OCI-M1 (cell line): Measurements from ENCODE around the gene SLMAP.

ENCODE experiments used
- DNase-seq: peaks from one replicate; lab custom pipeline; 2025; lab: John Stamatoyannopoulos, UW

Gene SLMAP

DNA sequence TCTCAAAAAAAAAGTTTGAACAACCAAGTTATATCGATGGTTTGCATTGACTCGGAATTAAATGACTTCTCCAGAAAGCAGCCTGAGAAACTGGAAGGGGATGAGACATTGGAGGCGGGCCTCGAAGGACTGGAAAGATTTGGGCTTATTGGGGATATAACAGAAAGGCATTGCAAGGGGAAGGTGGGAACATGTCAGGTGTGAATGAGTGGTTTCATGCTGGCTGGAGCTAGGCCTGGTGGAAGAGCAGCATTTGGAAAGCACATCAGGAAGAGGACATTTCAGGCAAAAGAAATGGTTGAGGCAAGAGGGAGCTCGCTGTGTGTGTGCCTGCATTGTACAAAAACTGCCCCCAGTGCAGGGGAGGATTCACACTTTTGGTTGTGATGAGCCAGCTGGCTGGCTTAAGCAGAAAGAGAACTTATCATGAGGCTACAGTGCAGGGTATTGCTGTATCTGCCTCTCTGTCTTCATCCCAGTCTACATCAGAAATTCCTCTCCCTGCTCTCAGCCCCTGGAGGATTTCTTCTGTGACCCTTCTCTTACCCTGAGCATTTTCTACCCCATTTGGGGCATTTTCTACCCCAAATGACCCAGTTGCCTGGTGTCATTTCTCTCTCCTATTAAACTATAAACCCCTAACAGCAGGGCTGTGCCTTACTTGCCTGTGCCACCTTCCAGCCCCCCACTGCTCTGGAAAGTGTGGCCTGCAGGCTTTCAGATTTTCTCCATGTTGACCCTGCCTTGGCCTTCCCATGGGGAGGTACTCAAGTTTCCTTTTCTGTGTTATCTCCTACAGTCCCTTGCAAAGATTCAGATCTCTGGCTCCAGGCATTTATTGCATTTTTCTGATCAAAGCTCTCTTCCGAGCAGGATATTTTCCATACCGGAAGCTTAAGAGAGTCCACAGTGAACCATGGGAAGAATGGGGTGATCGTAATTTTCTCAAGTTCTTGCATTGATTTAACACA is 187.7 kb downstream of the SLMAP start:
- no peak for DNase-seq

DNA sequence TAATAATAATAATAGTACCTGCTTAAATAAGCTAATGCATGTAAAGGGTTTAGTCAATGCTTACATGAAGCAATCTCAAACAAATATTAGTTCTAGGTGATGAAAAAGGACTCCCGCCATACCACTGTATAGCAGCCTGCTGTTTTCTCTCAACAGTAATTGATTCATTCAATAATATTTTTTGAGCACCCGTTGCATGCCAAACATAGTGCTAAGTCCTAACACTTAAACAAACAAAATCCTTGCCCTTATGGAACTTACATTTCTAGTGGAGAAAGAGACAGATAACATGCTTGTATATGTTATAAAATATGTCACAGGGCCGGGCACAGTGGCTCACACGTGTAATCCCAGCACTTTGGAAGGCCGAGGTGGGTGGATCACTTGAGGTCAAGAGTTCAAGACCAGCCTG is 190.9 kb downstream of the SLMAP start:
- DNase-seq: no peak

DNA sequence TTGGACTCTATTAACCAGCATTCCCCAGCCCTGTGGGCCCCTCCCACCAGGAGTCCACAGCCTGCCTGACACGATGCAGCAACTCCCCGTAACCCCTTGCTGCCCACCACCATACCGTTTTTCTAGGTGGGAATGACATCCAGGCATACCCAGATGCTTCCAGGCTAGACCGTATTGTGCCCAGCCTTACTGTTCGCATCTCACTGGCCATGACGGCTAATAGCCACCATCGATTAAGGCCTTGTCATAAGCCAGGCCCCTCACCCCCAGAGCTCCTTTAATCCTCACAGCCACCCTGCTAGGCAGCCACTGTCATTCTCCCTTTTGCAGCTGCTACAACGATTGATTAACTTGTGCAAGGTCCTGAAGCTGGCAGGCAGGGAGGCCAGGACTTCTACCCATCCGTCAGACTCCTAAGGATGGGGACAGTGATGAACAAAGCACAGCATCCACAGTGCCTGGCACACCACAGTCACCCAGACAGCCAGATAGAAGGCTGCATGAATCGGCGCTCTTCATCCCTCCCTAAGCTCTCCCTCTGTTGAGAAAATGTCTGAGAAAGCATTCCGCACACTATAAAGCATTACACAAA is 192.1 kb downstream of the SLMAP start:
- no peak for DNase-seq

DNA sequence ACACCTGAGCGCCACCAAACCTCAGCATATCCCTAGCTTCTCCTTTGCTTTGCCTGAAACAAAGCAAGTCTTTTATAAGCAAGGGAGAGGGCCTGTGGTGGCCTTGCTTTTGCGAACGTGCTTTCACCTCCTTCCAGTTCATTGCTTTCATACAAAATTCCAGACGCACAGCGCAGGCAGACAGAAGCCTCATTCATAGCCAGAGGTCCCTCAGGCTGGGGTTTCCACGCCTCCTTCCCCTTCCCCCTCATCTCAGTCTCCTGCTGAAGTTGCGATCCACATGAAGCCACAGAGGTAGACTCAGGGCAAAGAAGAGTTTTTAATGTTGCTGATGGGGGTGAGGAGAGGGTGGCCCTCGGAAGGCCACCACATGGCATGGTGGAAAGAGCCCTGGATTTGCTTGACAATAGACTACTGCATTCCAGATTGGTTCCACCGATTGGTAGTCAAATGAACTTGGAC is 192.7 kb downstream of the SLMAP start:
- DNase-seq: no peak

DNA sequence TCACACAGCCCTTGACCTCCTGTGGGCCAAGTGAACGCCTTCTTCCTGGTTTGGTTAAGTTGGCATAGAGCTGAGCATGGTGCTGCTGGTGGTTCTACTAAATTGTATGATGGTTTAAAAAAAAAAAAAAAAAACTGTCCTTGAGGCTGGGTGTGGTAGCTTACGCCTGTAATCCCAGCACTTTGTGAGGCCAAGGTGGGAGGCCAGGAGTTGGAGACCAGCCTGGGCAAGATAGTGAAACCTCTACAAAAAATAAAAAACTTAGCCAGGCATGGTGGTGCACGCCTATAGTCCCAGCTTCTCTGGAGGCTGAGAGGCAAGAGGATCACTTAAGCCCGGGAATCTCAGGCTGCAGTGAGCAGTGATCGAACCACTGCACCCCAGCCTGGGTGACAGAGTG is 193.2 kb downstream of the SLMAP start:
- DNase-seq: no peak

DNA sequence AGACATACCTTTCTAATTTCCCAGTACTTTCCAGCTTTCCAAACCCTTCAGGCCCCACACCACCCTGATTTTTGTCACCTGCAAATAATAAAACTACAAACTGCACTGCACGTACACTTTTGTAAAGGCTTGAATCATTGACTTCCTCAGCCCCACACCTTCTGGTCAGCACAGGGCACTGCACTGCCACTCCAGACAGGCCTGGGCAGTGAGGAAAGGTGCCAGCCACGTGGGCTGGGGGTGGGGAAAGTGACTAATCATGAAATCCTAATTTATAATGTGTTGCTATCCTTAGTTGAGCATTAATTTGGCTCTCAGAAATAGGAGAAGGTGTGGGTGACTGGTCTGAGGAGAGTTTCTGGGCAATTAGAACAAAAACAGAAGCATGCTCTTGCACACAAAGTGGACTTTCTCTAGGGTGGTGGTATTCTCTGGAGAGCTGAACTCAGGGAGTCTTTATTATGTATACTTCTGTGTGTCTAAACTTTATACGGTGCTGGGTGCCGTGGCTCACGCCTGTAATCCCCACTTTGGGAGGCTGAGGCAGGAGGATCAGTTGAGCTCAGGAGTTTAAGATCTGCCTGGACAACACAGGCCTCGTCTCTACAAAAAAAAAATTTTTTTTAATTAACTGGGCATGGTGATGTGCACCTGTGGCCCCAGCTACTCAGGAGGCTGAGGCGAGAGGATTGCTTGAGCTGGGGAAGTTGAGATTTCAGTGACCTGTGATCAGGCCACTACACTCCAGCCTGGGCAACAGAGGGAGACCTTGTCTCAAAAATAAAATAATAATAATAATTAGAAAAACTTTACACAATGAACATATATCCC is 193.9 kb downstream of the SLMAP start:
- no peak for DNase-seq

DNA sequence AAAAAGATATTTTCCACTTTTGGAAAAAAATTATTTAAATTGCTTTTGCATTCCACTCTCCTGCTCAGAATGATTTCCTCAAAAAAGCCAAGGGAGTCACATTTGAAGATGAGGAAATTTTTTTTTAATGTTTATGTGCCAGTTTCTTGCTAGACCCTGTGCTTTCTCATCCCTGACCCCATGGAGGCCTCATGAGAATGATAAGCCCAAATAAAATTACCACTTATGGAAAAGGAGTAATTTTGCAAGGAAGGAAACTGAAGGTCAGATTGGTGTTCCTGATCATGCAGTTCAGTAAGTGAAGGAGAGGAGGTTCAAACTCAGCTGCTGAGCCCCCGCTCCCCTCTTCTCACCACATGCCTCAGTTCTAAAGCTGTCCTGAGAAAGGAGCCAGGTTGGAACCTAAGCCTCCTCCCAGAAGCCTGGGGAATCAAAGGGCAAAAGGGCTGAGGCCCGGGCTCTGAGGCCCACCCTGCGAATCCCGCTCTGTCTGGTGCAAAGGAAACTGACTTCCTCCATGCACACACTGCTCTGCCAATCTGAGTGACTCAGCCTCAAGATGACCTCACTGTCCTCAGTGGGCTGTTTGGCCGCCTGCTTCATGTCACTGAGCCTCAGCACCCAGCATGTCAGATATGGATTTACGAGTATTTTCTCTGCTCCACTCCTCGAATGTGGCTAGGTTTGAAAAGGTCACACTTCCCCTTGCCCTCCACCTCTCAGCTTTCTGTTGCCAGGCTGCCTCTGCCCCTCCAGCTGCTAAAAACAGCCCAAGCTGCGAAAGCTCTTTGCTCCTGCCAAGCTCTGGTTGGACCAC is 195.2 kb downstream of the SLMAP start:
- peak; percentile 82 for DNase-seq

DNA sequence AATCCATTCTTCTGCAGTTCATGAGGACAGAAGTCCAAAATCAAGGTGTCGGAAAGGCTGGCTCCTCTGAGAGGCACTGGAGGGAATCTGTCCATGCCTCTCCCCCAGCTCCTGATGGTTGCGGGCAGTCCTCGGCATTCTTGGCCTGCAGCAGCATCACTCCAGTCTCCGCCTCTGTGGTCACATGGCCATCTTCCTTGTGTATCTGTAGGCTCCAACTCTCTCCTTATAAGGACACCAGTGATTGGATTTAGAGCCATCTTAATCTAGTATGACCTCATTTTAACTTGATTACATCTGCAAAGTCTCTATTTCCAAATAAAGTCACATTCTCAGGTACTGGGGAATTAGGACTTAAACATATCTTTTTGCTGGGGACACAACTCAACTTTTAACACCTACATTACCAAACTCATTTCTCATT is 196.1 kb downstream of the SLMAP start:
- peak; percentile 25 for DNase-seq

DNA sequence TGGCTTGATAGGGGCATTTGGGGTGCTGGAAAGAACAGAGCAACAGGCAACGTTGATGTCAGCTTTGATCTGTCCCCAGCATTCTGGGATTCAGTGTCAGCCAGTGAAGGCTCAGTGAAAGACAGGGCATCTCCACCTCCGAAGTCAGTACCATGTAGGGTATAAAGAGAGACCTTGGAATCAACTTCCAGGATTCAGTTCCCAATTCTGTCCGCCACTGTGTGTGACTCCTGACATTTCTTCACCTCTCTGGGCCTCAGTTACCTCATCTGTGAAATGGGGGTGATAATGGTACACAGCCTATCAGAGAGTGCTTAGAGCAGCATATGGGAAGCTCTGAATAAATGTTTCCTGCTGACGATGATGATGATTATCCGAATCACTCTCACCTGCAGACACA is 196.5 kb downstream of the SLMAP start:
- DNase-seq: no peak

DNA sequence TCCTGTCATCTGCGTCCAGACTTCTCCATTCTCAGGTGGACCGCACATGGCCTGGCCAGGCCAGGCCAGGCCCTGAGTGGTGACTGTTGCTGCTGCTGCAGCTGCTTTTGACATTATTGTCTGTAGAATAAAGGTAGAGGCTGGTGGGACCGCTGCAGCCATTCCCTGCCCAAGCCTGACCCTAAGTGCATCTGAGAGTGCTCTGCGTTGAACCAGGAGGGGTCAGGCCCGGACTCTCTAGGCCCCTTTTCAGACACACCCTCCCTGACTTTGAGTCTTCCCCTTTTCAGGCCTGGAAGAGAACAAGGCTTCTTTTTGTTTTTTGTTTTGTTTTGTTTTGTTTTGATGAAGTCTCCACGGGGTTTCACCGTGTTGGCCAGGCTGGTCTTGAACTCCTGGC is 197.5 kb downstream of the SLMAP start:
- no peak for DNase-seq

DNA sequence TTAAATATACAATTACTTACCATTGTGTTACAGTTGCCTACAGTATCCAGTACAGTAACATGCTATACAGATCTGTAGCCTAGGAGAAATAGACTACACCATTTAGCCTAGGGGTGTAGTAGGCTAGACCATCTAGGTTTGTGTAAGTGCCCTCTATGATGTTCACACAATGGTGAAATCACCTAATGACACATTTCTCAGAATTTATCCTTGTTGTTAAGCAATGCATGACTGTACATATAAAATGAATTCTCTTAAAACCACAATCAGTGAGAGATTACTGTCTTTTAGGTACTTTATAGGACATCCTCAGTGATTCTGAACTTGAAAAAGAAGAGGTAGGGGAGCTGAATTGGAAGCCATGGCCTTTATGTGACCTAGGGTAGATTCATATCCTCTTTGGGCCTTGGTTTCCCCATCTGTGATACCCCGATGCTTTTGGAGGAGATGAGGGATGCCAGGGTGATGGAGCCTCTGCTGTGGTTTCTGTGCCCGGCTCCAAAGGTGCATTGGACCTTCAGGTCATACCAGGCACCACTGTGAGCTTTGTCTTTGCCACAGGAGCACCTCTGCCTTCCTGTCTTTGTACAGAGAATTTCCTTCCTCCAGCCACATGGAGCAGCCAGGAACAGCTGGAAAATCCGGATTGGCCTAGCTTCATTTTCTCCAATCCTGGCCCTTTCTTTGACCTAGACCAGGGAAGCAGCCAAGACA is 200.2 kb downstream of the SLMAP start:
- DNase-seq: peak; percentile 32

DNA sequence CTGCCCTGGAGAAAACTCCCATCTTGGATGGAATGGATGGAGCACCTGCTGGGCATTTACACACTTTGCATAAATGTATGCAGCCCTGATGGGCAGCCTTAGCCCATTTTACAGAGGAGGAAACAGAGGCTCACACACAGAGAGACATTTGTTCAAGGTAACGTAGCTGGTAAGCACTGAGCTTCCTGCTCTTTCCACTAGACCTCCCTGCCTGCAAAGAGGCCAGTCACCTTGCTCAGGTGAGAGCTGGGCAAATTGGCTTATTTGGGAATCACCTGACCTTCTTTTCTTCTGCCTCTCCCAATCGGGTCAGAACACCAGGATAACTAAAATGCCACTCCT is 200.7 kb downstream of the SLMAP start:
- DNase-seq: no peak

DNA sequence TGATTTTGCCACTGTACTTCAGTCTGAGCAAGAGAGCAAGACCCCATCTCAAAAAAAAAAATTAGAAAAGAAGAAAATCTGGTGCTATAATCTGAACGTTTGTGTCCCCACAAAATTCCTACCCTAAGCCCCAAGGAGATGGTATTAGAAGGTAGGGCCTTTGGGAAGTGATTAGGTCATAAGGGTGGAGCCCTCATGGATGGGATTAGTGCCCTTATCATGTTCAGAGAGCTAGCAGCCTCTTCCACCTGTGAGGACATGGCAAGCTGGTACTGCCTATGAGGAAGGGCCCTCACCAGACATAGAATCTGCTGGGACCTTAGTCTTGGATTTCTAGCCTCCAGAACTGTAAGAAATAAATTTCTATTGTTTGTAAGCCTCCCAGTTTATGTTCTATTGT is 201.7 kb downstream of the SLMAP start:
- no peak for DNase-seq

DNA sequence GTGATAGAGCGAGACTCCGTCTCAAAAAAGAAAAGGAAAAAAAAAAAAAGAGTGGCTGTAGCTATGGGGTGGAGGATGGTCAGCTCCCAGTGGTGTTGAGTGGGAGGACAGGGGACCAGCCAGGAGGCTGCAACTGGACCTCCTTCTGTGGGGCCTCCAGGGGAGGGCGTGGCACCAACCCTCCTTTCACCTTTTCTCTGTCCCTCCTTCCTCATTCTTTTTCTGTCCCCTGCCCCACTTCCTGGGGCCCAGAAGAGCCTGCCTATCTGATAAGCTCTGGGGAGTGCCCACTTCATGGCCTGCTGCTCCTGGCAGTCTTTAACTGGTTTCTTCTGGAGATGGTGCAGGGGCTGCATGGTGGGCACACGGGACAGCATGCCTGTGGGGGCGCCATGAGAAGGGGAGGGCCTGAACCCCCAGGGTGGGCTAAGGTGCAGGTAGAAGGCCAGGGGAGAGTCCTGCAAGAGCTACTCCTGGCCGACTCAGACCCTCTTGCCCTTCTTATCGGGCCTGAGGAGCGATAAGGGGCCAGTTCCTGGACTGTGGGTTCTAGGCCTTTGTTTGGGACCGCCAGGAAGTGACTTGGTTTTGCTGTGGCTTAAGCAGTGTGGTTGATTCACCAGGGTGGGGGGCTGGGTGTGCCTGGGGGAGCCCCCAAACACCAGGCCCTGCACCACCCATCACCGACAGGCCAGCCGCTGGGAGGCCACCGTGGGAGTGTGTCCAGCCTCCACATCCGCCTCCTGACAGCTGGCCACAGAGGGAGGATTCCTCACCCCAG is 202.7 kb downstream of the SLMAP start:
- peak; percentile 71 for DNase-seq

DNA sequence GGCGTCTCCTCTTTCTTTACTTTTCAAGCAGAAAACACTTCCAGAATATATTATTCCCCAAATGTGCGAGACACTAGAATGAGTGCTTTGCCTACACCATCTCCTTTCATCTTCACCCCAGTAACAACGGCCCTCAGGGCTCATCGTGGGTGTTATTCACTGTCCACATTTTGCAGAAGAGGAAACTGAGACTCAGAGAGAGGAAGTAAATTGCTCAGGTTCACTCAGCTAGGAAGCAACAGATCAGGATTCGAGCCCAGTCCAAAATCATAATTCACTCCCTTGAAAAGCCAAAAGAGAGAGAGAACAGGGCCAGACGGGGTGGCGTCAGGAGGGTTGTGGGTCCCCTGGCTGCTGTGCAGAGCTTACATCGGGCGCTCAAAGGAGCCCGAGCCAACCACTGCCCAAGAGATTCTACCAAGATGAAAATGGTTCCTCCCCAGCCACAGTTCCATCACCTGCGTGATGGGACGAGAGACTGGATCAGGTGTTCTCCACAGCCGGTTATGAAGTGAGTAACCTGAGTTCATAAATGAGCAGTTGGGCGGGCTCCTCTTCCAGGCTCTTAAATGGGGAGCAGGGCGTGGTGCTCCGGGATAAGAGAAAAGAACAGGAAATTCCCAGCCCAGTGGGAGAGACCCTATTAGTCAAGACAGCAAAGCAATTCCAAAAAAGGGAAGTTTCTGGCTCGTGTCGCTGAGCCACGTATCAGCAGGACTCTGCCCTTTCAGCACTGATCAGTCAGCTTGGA is 203.5 kb downstream of the SLMAP start:
- peak; percentile 59 for DNase-seq

DNA sequence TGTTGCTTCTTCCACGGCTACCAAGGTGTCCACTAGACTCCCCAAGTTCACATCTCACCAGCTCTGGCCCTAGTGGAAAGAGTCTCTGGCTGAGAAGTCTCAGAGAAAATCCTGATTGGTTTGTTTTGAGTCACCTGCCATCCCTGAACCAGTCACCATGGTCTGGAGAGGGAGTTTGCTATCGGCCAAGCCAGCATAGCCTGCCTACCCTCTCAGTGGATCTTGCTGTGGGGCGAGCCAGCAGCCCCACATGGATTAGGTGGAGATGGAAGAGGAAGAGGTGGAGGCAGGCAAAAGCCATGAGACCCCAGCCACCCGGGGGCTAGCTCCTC is 204.0 kb downstream of the SLMAP start:
- no peak for DNase-seq

DNA sequence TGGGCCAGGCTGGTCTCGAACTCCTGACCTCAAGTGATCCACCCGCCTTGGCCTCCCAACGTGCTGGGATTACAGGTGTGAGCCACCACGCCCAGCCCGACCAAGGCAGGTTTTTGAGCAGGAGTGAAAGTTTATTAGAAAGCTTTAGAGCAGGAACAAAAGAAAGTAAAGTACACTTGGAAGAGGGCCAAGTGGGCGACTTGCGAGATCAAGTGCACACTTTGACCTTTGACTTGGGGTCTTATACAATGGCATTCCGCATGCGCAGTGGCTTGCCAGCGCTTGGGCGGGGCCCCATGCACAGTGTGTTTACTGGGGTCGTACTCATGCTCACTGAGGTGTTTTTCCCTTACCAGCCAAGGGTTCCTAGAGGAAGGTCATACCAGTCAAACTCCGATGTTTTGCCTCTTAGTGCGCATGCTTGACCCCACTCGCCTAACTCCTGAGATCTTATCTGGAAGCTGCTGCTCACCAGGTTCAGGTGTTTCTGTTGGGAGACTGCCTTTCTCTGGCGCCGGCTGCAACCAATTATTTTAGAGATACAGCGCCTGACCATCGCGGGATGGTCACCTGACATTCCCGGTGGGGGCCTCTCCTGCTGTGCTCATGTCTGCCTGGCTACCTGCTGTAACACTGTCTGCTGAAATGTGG is 205.2 kb downstream of the SLMAP start:
- DNase-seq: no peak

DNA sequence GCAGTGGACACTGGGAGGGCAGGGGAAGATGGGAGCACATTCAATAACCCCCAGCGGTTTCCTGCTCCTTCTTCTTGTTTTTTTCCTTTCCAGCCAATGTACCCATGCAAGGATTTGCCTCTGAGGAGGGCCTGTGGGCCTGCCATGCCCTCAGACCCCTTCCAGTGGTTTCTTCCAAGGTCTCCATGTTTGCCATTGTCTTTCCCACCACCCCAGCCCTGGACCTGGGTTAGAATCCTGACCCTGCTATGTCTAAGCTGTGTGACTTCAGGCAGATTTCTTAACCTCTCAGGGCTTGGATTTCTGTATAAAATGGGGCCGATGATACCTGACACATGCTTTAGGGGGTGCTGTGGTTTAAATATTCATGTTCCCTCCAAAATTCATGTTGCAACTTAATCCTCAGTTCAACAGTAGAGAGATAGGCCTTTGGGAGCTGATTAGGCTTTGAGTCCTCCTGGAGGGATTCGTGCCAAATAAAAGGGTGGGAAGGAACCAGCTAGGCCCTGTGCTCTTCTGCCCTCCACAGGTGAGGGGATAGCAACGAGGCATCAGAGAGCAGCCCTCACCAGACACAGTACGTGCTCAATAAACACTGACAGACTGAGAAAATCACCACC is 205.8 kb downstream of the SLMAP start:
- DNase-seq: peak; percentile 66

DNA sequence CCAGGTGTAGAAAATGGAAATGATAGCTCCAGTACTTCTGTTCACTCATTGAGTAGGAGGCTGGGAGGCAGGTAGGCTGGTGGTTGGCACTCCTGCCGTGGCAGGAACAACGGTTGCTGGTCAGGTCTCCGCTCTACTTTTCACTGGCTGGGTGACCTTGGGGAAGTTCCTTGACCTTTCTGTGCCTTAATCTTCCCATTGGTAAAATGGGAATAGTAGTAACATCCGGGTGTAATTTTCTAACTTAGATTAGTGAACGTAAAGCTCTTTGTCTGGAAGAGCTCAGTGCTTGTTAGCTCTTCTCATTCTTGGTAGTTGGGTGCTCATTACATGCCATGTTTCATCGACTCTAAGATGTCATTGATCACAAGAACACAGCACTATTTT is 206.3 kb downstream of the SLMAP start:
- DNase-seq: no peak
